T1000 (cell line): Measurements from ENCODE around the gene AP4M1.
"Not testable (repeated sequence)": the region's sequence is repeated elsewhere in the genome, so short reads cannot be mapped to it uniquely, and the experiment has no call there.

Source experiments
- DNase-seq: peaks from one replicate; lab custom pipeline; 2025; ENCODE audit warnings: mixed read lengths; lab: John Stamatoyannopoulos, UW

AP4M1 gene

DNA sequence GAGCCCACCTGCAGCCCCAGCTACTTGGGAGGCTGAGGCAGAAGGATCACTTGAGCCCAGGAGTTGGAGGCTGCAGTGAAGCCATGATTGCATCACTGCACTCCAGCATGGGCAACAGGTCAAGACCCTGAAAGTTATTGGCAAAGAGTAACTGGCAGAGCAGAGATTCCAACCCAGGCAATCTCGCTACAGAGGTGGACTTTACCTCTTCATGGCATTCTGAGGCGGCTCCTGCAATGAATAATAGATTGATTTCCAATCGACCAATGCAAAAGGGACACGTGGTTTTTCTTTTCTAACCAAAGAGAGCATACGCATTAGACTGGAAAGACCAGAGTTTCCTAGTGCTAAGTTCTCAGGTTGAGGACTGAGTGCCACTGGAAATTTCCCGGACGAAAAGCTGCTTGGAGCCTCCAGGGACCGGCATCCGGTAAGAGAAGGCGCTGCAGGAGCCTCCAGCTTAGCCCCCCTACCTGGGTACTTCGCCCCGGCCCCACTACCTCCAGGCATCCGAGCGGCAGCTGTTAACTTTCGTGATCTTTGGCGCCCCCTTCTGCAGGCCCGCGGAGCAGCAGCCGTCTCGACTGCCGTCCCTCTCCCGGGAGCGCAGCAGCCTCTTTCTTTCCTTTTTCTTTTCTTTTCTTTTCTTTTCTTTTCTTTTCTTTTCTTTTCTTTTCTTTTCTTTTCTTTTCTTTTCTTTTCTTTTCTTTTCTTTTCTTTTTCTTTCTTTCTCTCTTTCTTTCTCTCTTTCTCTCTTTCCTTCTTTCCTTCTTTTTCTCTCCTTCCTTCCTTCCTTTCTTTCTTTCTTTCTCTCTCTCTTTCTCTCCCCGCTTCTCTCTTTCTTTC, 29.4 kb downstream of the AP4M1 start:
- DNase-seq = peak; percentile 29

DNA sequence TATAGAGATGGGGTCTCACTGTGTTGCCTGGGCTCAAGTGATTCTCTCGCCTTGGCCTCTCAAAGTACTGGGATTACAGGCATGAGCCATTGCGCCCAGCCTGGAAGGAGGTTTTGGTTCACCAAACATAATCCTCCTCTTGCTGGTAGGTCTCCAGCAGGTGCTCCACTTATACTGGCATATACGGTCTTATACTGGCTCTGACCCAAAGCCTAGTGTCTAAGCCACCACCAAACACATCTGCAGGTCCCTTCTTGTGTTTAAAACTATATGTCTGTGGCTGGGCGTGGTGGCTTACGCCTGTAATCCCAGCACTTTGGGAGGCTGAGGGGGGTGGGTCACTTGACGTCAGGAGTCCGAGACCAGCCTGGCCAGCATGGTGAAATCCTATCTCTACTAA, 30.7 kb downstream of the AP4M1 start:
- no peak for DNase-seq

DNA sequence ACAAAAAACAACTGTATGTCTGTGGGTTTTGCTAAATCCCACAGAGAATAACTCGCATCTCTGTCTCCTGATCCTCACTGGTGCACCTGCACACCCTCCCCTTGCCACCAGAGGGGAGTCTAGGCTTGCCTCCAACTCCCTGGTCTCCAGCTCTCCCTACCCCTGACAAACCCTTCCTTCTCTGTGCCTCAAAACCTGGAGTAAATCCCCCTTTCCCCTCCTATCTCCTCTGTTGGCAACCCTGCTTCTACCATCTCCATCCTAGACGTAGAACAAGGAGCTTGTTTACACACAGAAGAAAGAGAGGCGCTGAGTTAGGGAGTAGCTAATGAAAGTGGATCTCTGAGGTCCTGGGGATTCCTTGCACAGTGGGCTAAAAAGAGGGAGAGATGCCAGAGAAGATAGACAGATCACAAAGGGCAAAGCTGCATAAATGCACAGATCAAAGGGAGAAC, 31.3 kb downstream of the AP4M1 start:
- DNase-seq = peak; percentile 46

DNA sequence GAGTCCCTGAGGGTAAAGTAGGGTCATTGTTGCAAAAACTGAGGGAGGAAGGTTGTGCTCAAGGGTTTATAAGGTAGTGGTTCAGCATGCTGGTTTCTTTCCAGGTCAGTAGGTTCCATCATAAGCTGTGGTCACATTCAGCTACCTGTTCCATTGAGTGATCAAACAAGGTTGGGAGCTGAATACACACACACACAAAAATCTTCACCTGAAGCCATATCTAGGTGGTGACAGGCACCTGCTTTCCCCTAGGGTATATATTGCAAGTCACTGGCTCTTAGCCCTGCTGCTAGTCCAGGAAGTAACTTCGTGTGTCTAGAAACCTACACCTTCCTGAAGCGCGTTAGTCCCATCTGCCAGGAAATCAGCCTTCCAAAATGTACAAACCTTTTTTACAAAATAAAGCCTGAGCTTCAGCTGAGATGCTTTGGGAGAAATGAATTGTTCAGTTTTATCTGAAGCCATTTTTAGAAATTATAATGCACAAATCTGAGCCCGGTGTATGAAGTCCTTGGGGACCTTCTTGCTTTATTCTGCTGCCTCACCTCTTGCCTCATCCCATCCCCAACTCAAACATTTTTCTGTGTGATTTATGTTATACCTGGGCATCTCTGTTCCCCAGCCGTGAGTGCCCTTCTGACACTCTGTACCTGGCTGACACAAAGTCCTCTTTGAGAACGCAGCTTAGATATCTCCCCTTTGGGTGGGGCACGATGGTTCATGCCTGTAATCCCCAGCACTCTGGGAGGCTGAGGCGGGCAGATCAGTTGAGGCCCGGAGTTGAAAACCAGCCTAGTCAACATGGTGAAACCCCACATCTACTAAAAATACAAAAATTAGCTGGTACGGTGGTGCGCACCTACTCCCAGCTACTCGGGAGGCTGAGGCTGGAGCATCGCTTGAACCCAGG, 36.7 kb downstream of the AP4M1 start:
- no peak for DNase-seq

DNA sequence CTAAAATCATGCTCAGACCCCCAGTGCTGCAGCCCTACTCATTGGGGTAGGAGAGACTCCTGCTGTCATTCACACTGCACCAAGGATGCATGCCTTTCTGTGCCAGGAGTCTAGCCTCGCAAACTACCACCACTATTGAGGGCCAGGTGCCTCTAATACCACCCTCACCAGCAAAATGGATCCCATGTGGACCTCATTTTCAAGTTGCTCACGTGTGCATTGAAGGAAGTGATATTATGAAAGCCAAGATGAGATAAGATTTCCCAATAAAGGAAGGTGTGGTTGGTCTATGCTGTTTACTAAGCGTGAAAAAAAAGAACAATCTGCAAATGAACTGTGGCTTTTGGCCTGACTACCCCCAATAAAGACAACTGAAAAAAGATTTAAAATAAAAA, 40.1 kb downstream of the AP4M1 start:
- DNase-seq = no peak

DNA sequence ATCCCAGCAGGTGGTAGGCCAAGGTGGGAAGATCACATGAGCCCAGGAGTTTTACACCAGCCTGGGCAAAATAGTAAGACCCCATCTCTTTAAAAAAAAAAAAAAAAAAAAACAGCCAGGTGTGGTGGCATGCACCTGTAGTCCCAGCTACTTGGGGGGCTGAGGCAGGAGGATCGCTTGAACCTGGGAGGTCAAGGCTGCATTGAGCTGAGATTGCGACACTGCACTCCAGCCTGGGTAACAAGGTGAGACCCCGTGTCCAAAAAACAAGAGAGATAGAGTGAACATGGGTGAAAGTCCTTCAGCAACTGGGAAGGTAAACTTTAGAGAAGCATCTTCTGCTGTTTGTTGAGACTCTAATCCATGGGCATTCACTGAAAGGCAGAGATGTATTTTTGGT, 41.0 kb downstream of the AP4M1 start:
- no peak for DNase-seq

DNA sequence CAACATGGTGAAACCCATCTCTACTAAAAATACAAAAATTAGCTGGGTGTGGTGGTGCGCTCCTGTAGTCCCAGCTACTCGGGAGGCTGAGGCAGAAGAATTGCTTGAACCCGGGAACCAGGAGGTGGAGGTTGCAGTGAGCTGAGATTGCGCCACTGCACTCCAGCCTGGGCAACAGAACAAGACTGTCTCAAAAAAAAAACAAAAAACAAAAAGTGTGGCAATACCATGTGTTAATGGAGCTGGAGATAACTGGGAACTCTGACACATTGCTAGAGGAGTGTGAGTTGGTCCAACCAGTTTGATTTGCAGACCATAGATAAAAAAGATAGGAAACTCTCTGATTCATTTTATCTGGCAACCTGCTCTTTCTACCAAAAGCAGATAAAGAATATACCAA, 44.9 kb downstream of the AP4M1 start:
- not testable (repeated sequence) for DNase-seq

DNA sequence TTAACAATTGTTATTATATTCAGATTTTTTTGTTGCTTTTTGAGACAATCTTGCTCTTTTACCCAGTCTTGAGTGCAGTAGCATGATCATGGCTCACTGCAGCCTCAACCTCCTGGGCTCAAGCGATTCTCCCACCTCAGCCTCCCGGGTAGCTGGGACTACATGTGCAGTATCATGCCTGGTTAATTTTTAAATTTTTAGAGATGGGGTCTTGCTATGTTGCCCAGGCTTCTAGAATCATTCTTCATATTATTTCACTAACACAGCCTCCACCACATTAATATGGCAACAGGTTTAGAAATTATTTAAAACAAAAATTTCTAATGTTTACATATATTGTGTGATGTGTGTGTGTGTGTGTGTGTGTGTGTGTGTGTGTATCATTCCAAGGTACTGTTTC, 45.8 kb downstream of the AP4M1 start:
- no peak for DNase-seq

DNA sequence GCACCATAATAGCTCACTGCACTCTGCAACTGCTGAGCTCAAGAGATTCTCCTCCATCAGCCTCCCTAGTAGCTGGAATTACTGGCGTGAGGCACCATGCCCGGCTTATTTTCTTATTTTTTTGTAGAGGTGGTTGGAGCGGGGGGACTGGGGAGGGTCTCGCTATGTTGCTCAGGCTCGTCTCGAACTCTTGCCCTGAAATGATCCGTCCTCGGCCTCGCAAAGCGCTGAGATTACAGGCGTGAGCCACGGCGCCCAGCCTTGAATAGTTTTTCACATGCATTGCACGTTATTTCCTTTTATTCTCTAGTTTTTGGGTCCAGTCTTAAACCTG, 46.7 kb downstream of the AP4M1 start:
- no peak for DNase-seq

DNA sequence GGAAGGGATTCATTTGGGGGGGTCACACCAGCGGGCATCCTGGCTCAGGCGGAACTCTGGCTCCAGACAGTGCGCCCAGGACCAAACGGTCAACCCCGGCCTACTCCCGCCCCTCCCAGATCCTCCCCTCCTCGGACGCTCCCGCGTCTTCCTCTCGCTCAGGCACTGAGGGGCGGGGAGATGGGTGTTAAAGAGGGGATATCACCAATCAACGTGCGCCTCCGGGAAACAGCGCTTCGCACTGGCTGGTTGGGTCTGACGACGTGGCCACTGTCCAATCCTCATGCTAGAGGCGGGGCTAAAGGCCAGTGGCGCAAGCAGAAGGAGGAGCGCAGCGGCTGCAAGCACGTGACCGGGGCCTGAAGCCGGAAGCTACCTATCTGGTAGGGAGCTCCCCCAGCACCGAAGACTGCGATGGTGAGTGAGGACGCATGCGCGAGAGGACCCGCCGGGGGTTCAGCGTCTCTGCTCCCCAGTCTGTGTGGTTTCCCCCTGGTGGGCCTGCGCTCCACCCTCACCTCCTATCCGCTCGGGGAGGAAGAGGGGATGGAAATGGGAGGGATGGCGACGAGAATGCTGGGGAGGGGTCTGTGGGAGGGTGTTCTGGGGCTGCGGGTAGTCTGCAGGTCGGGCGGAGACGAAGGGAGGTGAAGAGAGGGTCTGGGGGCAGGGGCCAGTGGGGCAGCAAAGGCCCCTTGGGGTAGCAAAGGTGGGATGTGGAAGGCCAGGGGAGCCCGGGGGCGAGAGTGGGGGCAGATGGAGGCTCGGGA, 47.3 kb downstream of the AP4M1 start, which contains the start of gene LAMTOR4:
Gene LAMTOR4 (plus strand): TSS at position 360 of the 770 bp plus-strand sequence. CDS start 55 bp downstream, at position 415.
- peak; percentile 91 for DNase-seq

DNA sequence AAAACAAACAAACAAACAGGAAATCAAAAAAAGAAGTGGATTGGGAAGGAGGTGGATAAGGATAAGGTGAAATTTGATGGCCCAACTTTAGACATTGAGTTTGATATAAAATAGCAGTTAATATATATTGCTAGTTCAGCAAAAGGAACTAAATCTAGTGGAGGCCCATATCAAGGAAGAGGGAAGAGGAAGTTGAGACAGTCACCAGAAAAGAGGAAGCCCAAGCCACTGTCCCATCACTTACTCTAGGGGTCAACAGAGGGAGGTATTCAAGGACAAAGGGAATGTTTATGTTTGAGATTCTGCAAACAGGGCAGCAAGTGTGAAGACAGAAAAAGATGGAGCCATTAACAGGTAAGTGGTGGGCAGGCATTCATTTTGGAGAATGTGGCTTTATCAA, 51.0 kb downstream of the AP4M1 start:
- DNase-seq = no peak

DNA sequence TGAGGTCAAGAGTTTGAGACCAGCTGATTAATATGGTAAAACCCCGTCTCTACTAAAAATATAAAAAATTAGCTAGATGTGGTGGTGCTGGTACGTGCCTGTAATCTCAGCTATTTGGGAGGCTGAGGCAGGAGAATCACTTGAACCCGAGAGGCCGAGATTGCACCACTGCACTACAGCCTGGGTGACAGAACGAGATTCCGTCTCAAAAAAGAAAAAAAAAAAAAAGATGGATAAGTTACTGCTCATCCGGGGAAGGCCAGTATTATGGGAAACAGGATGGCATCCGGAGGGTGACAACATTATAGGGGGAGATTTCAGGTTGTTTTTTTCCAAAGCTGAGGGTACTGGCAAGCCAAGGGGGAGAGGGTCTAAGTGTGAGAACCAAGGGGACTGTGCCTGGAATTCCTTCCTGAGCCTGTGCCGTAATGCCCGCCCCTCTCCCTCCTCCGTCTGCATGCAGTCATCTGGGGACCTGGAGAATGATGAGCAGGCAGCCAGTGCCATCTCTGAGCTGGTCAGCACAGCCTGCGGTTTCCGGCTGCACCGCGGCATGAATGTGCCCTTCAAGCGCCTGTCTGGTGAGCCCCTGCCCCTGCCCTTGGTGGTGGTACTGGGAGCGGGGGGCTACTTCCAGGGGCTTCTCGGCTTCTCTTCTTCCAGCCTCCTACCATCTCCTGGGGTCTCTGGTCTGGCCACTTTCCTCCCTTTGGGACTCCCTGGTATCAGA, 51.7 kb downstream of the AP4M1 start:
- DNase-seq = no peak

DNA sequence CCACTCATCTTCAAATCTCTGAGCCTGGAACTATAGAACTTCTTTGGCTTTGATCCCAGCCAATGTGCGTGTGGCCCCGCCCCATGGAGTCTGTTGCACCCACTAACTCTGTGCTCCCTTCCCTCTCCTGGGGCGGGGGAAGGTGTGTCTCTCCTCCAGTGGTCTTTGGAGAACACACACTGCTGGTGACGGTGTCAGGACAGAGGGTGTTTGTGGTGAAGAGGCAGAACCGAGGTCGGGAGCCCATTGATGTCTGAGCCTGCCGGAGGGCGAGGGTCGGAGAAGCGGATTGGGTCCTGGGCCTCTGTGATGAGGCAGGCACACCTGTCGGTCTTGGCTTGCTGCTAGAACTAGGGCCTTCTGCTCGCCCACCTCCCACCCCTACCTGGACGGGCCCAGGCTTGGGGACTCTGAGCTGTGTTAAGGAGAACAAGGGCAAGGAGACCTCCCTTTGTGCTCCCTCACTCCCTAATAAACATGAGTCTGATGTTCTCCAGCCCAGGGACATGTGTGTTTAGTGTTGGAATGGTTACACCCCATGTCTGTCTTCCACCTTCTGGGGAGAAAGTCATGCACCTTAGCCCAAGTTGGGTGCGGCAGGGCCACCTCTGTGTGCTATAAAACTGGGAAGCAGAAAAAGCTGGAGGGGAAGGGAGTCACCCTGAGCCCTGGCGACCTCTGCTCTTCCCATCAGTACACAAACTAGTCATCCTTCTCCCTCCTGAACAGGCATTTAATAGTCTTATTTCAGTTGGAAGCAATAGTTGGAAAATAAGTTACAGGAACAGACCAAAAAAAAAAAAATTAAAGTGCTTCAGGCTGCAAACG, 52.5 kb downstream of the AP4M1 start:
- DNase-seq = no peak

DNA sequence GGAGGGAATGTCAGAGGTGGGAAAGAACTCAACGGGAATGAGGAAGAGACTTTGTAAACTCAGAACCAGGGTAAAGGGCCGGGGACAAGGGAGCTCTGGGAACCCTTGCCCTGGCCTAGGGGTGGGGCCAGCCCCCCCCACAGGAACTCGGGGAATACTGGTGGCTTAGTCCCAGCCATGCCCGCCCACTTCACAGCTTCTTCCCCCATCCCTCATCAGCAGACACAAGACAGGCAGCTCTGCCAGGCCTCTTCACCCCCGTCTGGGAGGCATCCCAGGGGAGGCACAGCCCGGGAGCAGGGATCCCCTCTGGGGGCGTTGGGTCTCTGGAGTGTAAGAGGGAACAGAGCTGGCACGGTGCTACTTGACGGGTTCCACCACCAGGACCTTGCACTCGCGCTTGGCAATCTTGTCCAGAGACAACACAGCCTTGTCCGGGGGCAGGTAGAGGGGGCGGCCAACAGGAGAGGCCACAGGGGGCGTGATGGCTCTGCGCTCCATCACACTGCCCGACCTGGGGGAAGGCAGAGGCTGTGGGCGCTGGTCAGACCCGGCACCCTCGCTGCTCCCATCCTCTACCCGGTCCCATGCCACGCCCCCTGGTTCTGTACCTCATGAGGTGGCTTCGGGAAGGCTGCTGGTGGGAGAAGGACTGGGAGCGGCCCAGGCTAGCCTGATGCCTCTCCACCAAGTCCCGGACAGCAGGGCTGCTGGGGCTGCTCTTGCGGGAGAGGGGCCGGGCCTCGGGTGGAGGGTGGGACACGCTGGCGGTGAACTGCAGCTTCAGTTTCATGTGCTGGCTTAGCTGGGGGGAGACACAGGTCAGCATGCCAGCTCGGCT, 53.4 kb downstream of the AP4M1 start:
- no peak for DNase-seq

DNA sequence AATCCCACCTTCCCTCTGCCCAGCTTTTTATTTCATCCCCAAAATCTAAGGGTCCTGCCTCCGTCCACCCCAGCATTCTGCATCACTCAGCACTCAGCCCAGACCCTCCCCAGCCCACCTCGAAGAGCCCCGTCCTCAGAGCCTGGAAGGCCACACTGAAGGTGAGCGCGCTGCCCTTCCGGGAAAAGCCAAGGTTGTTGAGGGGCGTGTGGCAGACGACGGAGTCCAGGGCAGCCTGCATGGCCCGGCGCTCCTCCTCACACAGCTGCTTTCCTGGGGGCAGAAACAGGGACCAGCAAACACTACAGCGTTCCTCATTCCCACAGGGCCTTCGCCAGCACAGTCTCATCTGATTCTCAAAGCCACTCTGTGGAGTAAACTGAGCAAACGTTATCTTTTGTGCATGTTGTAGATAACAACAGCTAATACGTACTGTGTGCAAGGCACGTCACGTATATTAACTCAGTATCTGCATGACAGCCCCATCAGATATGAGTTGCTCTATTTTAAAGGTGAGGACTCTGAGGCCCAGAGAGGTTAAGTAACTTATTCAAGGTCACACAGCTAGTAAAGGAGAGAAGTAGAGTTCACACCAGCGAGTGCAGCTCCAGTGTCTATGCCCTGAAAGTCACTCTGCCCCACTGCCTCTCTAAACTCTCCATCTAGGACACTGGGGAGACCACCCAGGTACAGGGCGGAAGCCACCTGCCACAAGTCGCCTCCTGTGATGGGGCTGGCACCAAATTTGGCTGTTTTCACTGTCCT, 54.3 kb downstream of the AP4M1 start:
- DNase-seq = no peak

DNA sequence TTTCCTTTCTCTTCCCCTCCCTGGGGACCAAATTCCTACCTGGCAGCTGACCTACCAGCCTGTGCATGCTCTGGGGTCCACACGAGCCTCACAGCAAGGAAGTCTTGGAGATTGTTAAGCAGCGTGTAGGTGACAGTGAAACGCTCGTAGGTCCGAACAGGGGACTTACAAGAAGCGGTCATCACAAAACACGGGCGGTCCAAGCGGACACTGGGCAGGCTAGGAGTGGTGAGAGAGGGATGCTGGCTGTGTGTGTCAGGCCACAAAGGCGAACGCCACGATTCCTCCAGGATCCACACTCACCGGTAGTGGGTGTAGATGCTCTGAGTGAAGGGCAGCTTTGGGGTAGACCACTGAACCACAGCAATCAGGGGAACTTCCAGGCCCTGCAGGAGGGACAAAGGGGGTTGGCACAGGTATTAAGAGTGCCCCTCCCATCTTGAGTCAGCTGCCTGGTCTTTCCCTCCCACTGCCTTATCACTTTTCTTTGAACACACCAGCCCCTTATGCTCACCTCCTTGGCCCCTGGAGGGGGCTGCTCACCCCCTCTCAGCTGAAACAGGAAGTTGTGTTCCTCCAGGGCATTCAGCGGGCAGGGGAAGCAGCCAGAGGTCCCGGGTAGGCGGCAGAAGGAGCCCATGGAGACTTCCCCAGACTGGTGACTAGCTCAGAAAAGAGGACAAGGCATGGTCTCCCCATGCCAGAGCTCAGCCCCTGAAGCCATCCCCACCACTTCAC, 55.1 kb downstream of the AP4M1 start:
- DNase-seq = no peak

DNA sequence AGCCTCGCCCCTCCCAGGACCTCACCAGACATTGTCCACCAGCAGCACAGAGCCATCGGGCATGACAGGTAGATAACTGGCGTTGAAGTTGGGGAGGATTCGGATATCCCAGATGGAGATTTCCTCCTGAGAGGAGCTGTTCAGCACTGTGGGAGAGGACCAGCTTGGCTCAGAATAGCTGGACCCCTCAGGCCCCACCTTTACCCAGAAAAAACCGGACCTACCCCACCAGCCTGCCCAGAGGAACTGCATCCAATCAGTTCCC, 55.6 kb downstream of the AP4M1 start:
- DNase-seq = no peak
